HepG2 (cell line): Measurements from ENCODE around the gene CALM1.

Experiments
- POLR2A ChIP-seq, 2 experiments: IDR thresholded peaks; 2 replicates each; pipeline ENCODE4 v1.6.1; 2011; ENCODE audit warnings: low read depth in 2 of 2, low read length in 2 of 2, mild to moderate bottlenecking in 1 of 2, moderate library complexity in 1 of 2; ENCODE audit not compliant: insufficient read depth in 1 of 2
- ZSCAN30 ChIP-seq: sonication (generic); formaldehyde crosslinking; IDR thresholded peaks from 2 replicates; pipeline ENCODE4 v1.5.0; 2020; ENCODE audit warnings: mild to moderate bottlenecking, missing genetic modification reagents
- TF ChIP-seq, protein P1 (sequence below): sonication (generic); formaldehyde crosslinking; IDR thresholded peaks from 2 replicates; pipeline ENCODE4 v1.5.0; 2020; ENCODE audit warnings: mild to moderate bottlenecking, missing genetic modification reagents, moderate library complexity
- TF ChIP-seq, protein P2 (sequence below): sonication (generic); formaldehyde crosslinking; IDR thresholded peaks from 2 replicates; pipeline ENCODE4 v1.4.0; 2020; ENCODE audit warnings: missing genetic modification reagents, mild to moderate bottlenecking, borderline replicate concordance

GRCh38 chr14:90355540-90356518 is 41.0 kb upstream of the CALM1 start:
- TF ChIP-seq, protein P1, sequence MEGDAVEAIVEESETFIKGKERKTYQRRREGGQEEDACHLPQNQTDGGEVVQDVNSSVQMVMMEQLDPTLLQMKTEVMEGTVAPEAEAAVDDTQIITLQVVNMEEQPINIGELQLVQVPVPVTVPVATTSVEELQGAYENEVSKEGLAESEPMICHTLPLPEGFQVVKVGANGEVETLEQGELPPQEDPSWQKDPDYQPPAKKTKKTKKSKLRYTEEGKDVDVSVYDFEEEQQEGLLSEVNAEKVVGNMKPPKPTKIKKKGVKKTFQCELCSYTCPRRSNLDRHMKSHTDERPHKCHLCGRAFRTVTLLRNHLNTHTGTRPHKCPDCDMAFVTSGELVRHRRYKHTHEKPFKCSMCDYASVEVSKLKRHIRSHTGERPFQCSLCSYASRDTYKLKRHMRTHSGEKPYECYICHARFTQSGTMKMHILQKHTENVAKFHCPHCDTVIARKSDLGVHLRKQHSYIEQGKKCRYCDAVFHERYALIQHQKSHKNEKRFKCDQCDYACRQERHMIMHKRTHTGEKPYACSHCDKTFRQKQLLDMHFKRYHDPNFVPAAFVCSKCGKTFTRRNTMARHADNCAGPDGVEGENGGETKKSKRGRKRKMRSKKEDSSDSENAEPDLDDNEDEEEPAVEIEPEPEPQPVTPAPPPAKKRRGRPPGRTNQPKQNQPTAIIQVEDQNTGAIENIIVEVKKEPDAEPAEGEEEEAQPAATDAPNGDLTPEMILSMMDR (CRISPR knock-in tag) = no peak
- no peak for TF ChIP-seq POLR2A (IDR thresholded peaks at IDR 0.05; ENCODE audit: insufficient read depth in 1 of 2, low read depth in 2 of 2, low read length in 2 of 2)
- TF ChIP-seq, protein P2, sequence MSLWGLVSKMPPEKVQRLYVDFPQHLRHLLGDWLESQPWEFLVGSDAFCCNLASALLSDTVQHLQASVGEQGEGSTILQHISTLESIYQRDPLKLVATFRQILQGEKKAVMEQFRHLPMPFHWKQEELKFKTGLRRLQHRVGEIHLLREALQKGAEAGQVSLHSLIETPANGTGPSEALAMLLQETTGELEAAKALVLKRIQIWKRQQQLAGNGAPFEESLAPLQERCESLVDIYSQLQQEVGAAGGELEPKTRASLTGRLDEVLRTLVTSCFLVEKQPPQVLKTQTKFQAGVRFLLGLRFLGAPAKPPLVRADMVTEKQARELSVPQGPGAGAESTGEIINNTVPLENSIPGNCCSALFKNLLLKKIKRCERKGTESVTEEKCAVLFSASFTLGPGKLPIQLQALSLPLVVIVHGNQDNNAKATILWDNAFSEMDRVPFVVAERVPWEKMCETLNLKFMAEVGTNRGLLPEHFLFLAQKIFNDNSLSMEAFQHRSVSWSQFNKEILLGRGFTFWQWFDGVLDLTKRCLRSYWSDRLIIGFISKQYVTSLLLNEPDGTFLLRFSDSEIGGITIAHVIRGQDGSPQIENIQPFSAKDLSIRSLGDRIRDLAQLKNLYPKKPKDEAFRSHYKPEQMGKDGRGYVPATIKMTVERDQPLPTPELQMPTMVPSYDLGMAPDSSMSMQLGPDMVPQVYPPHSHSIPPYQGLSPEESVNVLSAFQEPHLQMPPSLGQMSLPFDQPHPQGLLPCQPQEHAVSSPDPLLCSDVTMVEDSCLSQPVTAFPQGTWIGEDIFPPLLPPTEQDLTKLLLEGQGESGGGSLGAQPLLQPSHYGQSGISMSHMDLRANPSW = no peak
- no peak for TF ChIP-seq ZSCAN30 (CRISPR knock-in tag)
